AG10803 (cell line): ENCODE measurements around the gene GUCY1A1.

ENCODE experiments used
- DNase-seq: peaks from one replicate; pipeline ENCODE4 v3.0.0; 2010; ENCODE audit warnings: low read depth
- H3K4me3 ChIP-seq: 2 replicates; pipeline ENCODE4 v1.5.1; 2011; ENCODE audit warnings: mild to moderate bottlenecking, low read length, control low read depth
- CTCF ChIP-seq: conservative IDR thresholded peaks from 2 replicates; pipeline ENCODE4 v1.5.1; 2011; ENCODE audit warnings: mild to moderate bottlenecking, low read length, control low read depth, inconsistent platforms

Gene GUCY1A1

DNA sequence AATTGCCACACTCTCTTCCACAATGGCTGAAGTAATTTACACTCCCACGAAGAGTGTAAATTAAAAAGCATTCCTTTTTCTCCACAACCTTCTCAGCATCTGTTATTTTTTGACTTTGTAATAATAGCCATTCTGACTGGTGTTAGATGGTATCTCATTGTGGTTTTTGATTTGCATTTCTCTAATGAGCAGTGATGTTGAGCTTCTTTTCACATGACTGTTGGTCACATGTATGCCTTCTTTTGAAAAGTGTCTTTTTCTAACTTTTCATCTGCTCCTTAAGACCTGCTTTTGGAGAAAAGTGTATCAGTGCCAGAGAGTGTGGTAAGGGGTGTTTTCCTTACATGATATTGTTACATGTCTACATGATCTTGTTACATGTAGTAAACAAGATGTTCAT is 25.7 kb downstream of the GUCY1A1 start:
- no peak overlapping the region for H3K4me3 ChIP-seq
- DNase-seq: no peak
- no peak for TF ChIP-seq CTCF

- TF ChIP-seq CTCF: no peak
- no peak overlapping the region for H3K4me3 ChIP-seq
- no peak for DNase-seq
Measured at GRCh38 chr4:155693015-155693663, 26.5 kb downstream of the GUCY1A1 start.

DNA sequence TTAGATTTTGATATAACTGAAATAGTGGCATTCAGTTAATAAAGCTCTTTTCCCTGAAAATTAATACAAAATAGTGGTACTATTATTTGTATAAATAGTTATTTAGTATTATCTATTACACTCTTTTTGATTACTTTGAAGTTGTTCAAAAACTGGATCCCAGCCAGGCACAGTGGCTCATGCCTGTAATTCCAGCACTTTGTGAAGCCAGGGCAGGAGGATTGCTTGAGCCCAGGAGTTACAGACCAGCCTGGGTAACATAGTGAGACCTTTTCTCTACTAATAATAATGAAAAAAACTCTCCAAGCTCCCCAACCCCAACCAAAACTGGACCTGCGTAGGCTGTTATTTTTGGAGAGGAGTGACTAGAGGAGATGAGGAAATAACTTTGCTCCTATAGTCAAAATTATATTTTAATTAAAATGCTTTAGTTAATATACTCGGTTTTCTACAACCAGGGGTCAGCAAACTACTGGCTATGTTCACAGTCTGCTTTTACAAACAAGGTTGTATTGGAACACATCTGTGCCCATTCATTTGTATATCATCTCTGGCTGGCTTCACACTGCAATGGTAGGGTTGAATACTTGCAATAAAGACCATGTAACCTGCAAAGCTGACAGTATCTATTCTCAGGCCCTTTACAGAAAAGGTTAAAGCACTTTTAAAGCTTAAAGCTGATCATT is 27.6 kb downstream of the GUCY1A1 start:
- no peak for TF ChIP-seq CTCF
- no peak overlapping the region for H3K4me3 ChIP-seq
- DNase-seq: no peak

- no peak overlapping the region for H3K4me3 ChIP-seq
- DNase-seq: no peak
- TF ChIP-seq CTCF: no peak
Measured at GRCh38 chr4:155696226-155696625, 29.6 kb downstream of the GUCY1A1 start.

GRCh38 chr4:155696726-155697125 is 30.1 kb downstream of the GUCY1A1 start:
- no peak for DNase-seq
- TF ChIP-seq CTCF: no peak
- no peak overlapping the region for H3K4me3 ChIP-seq

GRCh38 chr4:155701827-155702226 is 35.2 kb downstream of the GUCY1A1 start:
- no peak for DNase-seq
- TF ChIP-seq CTCF: no peak
- no peak overlapping the region for H3K4me3 ChIP-seq
